SH-SY5Y (cell line): ENCODE data around the gene POU4F1.

ENCODE experiments used
- GATA2 ChIP-seq: IDR thresholded peaks from 2 replicates; pipeline ENCODE4 v1.6.1; 2011; ENCODE audit warnings: mild to moderate bottlenecking, low read depth, low read length
- GATA3 ChIP-seq: IDR thresholded peaks from 2 replicates; pipeline ENCODE4 v1.6.1; 2011; ENCODE audit warnings: low read depth, mild to moderate bottlenecking, low read length, moderate library complexity

- TF ChIP-seq GATA2 (no peak), GATA3 (no peak)
Measured at GRCh38 chr13:78608252-78608687, 4.9 kb upstream of the POU4F1 start.
